ENCODE measurements around the gene MDFI. TPM values are rescaled to one million over a fixed set of nuclear protein-coding genes. Genes with fewer than 3 reads are reported as not detected.

Gene MDFI
- total and polyA plus RNA-seq, 12 donors: 0.34 to 4.4 (median 1.3) TPM

DNA sequence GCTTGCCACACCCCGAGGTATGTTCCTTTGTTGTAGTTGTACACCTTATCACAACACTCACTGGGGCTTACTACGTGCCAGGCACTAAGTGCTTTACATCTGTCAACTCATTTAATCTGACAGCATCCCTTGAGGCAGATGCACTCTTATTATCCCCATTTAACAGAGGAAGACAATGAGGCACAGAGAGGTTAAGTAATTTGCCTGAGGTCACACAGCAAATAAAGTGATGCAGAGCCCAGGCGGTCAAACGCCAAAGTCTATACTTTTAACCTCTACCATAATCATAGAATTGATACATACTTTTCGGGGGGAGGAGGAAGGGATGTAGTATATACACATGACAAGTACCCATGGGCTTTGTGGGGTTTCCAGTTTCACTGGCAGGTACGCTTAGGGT, 37.7 kb downstream of the MDFI start:
- intact Hi-C loops (cut with DNase I): no loop called here
- Histone ChIP-seq H3K27me3 (peaks cover 0 to 10% (median 0%) of the 10 kb centered on the region in 7 donors), H3K4me1 (no peaks in the 10 kb centered on the region), H3K27ac (no peak overlapping the region), H3K9me3 (no peaks in the 10 kb centered on the region), H3K36me3 (no peaks in the 10 kb centered on the region), H3K4me3 (no peak overlapping the region)
- TF ChIP-seq, protein P1, sequence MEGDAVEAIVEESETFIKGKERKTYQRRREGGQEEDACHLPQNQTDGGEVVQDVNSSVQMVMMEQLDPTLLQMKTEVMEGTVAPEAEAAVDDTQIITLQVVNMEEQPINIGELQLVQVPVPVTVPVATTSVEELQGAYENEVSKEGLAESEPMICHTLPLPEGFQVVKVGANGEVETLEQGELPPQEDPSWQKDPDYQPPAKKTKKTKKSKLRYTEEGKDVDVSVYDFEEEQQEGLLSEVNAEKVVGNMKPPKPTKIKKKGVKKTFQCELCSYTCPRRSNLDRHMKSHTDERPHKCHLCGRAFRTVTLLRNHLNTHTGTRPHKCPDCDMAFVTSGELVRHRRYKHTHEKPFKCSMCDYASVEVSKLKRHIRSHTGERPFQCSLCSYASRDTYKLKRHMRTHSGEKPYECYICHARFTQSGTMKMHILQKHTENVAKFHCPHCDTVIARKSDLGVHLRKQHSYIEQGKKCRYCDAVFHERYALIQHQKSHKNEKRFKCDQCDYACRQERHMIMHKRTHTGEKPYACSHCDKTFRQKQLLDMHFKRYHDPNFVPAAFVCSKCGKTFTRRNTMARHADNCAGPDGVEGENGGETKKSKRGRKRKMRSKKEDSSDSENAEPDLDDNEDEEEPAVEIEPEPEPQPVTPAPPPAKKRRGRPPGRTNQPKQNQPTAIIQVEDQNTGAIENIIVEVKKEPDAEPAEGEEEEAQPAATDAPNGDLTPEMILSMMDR (IDR thresholded peaks at IDR 0.05): no peak
- DNase-seq (no peak), ATAC-seq (no peak)
- WGBS, 2 donors: 83 to 86% methylated on average over 6 of the region's 6 CpGs

DNA sequence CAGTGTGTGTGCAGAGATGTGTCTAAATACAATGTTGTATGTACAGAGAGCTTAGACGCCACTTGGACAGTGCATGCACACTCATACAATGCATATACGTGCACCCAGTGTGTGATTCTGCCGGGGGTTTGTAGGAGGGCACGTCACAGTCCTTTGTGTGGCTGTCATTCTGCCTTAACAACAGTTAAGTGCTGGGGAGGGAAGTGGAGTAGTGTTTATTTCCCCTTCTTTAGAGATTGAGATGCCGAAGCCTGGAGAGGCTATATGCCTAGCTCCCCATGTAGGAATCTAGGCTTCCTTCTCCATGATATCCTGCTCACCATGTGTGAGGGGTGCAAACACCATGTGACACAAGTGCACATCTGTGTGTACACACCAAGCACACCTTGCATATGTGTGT, 38.2 kb downstream of the MDFI start:
- 86 to 89% methylated on average over 5 of the region's 5 CpGs for WGBS, 2 donors
- no peak overlapping the region for H3K4me3 ChIP-seq
- peaks cover 0 to 8% (median 0%) of the 10 kb centered on the region in 7 donors for H3K27me3 ChIP-seq
- H3K36me3 ChIP-seq: no peaks in the 10 kb centered on the region
- DNase-seq (no peak), ATAC-seq (no peak)
- no peak overlapping the region for H3K27ac ChIP-seq
- TF ChIP-seq, protein P1 (IDR thresholded peaks at IDR 0.05): no peak
- H3K9me3 ChIP-seq: no peaks in the 10 kb centered on the region
- no peaks in the 10 kb centered on the region for H3K4me1 ChIP-seq
- intact Hi-C loops (cut with DNase I): no loop called here

DNA sequence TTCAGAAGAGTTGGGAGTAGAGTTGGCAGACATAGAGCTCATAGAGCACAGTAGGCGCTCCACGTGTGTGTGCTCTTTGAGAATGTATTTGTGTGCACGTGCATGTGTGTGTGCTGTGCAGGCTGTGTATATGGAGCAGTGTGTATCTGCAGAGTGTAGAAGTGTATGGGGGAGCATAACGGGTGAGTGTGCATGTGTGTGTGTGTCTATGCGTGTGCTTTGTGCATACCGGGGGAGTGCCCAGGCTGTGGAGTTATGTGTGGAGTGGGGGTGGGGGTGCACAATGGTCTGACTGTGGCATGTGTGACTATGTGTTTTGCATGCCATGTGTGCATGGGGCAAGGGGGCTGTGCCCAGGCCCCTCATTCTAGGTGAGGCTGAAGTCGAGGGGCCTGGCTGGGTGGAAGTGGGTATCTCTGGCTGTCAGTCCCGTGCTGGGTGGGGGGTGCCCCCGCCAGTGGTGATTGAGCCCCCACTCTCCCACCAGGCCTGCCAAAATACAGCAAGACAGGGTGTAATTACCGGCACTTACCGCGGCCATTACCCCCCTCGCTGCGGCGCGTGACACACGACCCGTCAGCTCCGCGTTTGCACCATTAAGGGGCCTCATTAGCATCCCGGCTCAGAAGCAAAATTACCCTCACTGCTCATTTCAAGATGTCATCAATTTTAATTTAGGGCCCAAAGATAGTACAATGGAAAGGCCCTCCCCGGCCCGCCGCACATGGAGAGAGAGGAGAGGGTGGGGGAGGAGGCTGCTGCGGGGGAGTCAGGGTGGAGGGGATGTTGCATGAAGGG, 39.1 kb downstream of the MDFI start:
- Histone ChIP-seq H3K9me3 (no peaks in the 10 kb centered on the region), H3K4me3 (no peak overlapping the region), H3K36me3 (no peaks in the 10 kb centered on the region), H3K27me3 (peaks cover 0 to 4% (median 0%) of the 10 kb centered on the region in 7 donors), H3K27ac (no peak overlapping the region), H3K4me1 (peaks cover 0 to 7% (median 5%) of the 10 kb centered on the region in 9 donors)
- no peak for ATAC-seq
- TF ChIP-seq, protein P1 (IDR thresholded peaks at IDR 0.05): no peak
- intact Hi-C loops (cut with DNase I): no loop called here
- WGBS, 2 donors: 72 to 79% methylated on average over 25 of the region's 25 CpGs
- DNase-seq: no peak

DNA sequence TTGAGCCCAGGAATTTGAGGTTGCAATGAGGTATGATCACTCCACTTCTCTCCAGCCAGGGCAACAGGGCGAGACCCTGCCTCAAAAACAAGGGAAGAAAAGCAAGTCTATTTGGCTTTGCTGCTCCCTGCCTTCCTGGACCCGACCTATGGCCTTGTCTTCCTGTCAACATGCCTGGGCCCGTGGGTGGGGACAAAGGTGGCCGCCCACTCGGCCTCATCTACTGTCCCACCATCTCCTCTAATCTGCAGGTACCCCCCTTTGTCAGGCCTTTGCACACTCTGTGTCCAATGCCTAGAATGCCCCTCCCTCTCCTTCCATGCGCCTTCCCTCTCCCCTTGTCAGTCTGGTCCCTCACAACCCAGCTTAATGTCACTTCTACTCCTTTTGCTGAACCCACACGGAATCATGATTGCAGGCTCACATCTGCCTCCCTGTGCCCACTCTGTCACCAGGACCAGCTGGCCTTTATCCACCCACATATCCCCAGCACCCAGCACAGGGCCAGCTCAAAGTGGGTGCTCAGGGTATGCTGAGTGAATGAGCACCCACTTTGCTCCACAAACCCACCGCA, 40.3 kb downstream of the MDFI start:
- no peaks in the 10 kb centered on the region for H3K36me3 ChIP-seq
- DNase-seq (no peak), ATAC-seq (no peak)
- no peak overlapping the region for H3K4me3 ChIP-seq
- TF ChIP-seq, protein P1 (IDR thresholded peaks at IDR 0.05): no peak
- WGBS, 2 donors: 69 to 88% methylated on average over 8 of the region's 8 CpGs
- H3K9me3 ChIP-seq: no peaks in the 10 kb centered on the region
- peaks cover 5 to 18% (median 16%) of the 10 kb centered on the region in 9 donors for H3K4me1 ChIP-seq
- peaks cover 0 to 4% (median 0%) of the 10 kb centered on the region in 7 donors for H3K27me3 ChIP-seq
- intact Hi-C loops (cut with DNase I): no loop called here
- H3K27ac ChIP-seq: no peak overlapping the region
